Right atrium auricular region (tissue), 2 donors: Measurements from ENCODE around the gene PPFIBP2. TPM values are rescaled to one million over a fixed set of nuclear protein-coding genes. Genes with fewer than 3 reads are reported as not detected.

ENCODE experiments used
- DNase-seq: peaks from one replicate; pipeline ENCODE4 v3.0.0-alpha.2; 2019; ENCODE audit warnings: low spot score
- H3K27ac ChIP-seq, 2 donors: fragments of 200-600 bp; sonication (generic); 1 replicate in 1 of 2; 2 replicates in 1 of 2; pipeline ENCODE4 v1.5.1; 2016 to 2019
- H3K27me3 ChIP-seq, 2 donors: fragments of 200-600 bp; sonication (generic); one replicate each; pipeline versions ENCODE4 v1.5.1 to v1.6.0; 2017 to 2019
- H3K36me3 ChIP-seq: fragments of 200-600 bp; sonication (generic); one replicate; pipeline ENCODE4 v1.5.1; 2016
- H3K4me1 ChIP-seq, 2 donors: fragments of 200-600 bp; sonication (generic); one replicate each; pipeline versions ENCODE4 v1.5.1 to v1.6.0; 2017 to 2019
- H3K4me3 ChIP-seq, 2 donors: fragments of 200-600 bp; sonication (generic); 1 replicate in 1 of 2; 2 replicates in 1 of 2; pipeline ENCODE4 v1.5.1; 2017 to 2019; ENCODE audit warnings: mild to moderate bottlenecking in 1 of 2, moderate library complexity in 1 of 2
- H3K9me3 ChIP-seq, 2 donors: fragments of 200-600 bp; sonication (generic); one replicate each; pipeline ENCODE4 v1.5.1; 2019
- total RNA-seq, 2 donors: library from RNA; depleted of rRNA; stranded (reverse); fragments of >200 nt; gene quantifications; one replicate each; pipeline ENCODE4 v1.1.0, GENCODE V29; 2016
- TF ChIP-seq, protein P1 (sequence below), 2 donors: fragments of 200-600 bp; sonication (generic); IDR thresholded peaks; one replicate each; pipeline ENCODE4 v1.5.1; 2019; ENCODE audit warnings: antibody characterized with exemption in 2 of 2

The PPFIBP2 gene
- total RNA-seq, 2 donors from 2014 or later = 13.0 to 24.0 TPM

DNA sequence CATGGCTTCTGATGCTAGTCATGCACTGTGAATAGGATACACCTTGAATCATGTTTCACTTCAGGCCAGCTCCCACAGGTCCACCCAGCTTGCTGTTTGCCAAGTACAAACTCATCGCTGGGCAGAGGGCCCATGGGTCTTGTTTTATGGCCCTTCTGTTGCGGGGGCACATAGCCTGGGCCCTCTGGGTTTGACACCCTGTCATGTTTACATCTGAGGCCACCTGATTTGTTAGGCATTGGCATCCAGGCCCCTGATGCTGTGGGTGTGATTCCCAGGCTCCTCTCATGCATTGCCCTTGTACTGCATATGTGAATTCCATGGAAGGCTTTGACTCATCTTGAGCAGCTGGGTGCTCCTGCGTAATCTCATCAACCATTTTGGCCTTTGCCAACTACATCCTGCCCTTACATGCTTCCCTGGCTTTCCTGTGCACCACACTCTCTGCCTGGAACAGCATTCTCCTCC, 32.6 kb downstream of the PPFIBP2 start:
- no peak for DNase-seq
- H3K27me3 ChIP-seq = no peaks in the 10 kb centered on the region
- no peak overlapping the region for H3K4me3 ChIP-seq
- no peak overlapping the region for H3K27ac ChIP-seq
- TF ChIP-seq, protein P1, sequence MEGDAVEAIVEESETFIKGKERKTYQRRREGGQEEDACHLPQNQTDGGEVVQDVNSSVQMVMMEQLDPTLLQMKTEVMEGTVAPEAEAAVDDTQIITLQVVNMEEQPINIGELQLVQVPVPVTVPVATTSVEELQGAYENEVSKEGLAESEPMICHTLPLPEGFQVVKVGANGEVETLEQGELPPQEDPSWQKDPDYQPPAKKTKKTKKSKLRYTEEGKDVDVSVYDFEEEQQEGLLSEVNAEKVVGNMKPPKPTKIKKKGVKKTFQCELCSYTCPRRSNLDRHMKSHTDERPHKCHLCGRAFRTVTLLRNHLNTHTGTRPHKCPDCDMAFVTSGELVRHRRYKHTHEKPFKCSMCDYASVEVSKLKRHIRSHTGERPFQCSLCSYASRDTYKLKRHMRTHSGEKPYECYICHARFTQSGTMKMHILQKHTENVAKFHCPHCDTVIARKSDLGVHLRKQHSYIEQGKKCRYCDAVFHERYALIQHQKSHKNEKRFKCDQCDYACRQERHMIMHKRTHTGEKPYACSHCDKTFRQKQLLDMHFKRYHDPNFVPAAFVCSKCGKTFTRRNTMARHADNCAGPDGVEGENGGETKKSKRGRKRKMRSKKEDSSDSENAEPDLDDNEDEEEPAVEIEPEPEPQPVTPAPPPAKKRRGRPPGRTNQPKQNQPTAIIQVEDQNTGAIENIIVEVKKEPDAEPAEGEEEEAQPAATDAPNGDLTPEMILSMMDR (IDR thresholded peaks at IDR 0.05) = no peak
- no peaks in the 10 kb centered on the region for H3K36me3 ChIP-seq
- no peaks in the 10 kb centered on the region for H3K9me3 ChIP-seq
- peaks cover 0 to 21% of the 10 kb centered on the region in 2 donors for H3K4me1 ChIP-seq

DNA sequence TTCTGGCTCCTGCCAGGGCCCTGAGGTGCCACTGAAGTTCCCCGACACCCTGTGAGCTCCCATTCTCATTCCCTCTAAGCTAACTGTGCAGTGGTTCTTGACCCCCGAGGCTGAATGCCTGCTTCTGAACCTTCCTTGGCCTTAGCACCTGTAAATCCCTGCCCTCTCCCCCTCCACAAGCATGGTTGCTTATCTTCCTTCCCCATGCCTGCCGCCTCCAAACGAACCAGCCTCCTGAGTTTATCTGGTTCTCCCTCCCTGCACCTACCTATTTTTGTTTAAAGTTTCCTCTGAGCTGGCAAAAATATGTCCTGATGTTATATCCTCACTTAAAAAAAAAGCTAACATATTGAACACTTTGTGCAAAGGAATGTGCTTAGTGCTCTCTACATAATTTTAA, 33.9 kb downstream of the PPFIBP2 start:
- Histone ChIP-seq H3K4me1 (peaks cover 0 to 21% of the 10 kb centered on the region in 2 donors), H3K9me3 (no peaks in the 10 kb centered on the region), H3K27me3 (no peaks in the 10 kb centered on the region), H3K4me3 (no peak overlapping the region), H3K36me3 (no peaks in the 10 kb centered on the region), H3K27ac (no peak overlapping the region)
- TF ChIP-seq, protein P1 (IDR thresholded peaks at IDR 0.05) = no peak
- DNase-seq = no peak

DNA sequence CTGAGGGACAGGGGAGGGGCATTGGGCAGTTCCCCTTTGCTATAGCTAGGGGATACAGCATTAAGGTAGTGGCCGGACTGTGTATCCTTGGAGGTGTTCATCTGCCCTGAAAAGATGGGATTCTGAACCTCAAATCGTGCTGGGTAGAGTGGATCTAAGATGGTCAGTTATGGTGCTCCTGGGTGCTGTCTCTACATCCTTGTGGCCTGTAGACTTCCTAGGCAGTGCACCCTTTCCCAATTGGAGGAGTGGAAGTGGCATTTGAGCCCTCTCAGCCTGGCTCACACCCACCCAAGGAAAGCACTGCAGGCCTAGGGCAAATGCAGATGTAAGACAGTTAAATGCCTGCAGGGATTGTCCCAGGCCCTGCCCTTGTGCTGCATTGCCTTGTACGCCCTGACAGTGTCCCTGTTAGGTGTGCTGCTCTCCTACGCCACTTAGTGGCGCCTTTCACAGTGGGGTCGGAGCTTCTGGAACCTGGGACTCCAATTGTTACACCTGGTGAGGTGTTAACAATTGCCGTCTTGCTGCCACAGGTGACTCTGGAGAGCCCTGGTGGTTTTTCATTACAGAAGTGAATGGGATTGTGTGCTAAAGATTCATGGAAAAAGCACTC, 35.0 kb downstream of the PPFIBP2 start:
- DNase-seq = no peak
- no peak overlapping the region for H3K4me3 ChIP-seq
- no peaks in the 10 kb centered on the region for H3K27me3 ChIP-seq
- H3K36me3 ChIP-seq = no peaks in the 10 kb centered on the region
- H3K9me3 ChIP-seq = no peaks in the 10 kb centered on the region
- H3K4me1 ChIP-seq = peaks cover 0 to 12% of the 10 kb centered on the region in 2 donors
- TF ChIP-seq, protein P1 (IDR thresholded peaks at IDR 0.05) = peak in 1 of 2 donors; percentile 37
- no peak overlapping the region for H3K27ac ChIP-seq

DNA sequence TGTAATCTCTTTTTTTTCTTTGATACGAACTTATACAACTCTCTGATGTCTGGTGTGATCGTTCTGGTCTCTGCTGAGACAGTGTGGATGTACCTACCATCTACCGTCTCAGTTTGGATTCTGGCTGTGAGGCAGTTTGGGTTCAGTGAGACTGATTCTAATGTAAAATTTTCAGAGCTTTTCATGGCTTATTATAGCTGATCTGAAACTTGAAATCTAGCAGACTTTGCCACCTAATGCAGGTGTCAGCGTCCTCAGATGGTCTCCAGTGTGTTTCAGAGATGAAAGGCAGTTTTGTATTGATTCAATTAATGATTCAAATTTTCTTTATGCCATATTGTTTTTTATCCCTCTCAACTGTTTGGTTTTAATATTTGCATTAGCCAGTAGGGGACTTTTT, 35.9 kb downstream of the PPFIBP2 start:
- TF ChIP-seq, protein P1 (IDR thresholded peaks at IDR 0.05) = no peak
- Histone ChIP-seq H3K9me3 (no peaks in the 10 kb centered on the region), H3K4me3 (no peak overlapping the region), H3K36me3 (no peaks in the 10 kb centered on the region), H3K27me3 (no peaks in the 10 kb centered on the region), H3K27ac (no peak overlapping the region), H3K4me1 (peaks cover 0 to 4% of the 10 kb centered on the region in 2 donors)
- DNase-seq = no peak

DNA sequence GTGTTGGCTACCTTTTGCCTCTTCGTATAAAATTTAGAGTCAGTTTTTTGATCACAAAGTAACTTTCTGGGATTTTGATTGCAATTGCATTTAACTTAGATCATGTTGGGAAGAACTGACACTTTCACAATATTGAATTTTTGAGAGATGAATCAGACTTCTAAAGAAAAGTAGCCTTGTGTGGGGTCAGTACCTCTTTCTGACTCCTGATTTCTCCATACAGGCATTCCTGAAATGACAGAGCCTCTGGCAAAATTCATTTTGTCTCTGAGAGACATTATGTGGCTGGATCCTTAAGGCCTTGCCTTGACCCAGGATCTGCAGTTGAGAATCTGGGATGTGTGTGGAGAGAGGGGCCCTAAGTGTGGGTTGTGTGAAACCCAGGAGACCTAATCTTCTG, 37.8 kb downstream of the PPFIBP2 start:
- no peak for DNase-seq
- no peak overlapping the region for H3K4me3 ChIP-seq

More for the DNA sequence above, 37.8 kb downstream of the PPFIBP2 start:
- H3K4me1 ChIP-seq = peaks cover 0 to 7% of the 10 kb centered on the region in 2 donors
- TF ChIP-seq, protein P1 (IDR thresholded peaks at IDR 0.05) = no peak
- no peak overlapping the region for H3K27ac ChIP-seq
- no peaks in the 10 kb centered on the region for H3K36me3 ChIP-seq
- no peaks in the 10 kb centered on the region for H3K27me3 ChIP-seq
- H3K9me3 ChIP-seq = no peaks in the 10 kb centered on the region
